Adrenal gland (tissue), 12 donors: ENCODE measurements around the gene SYT7. TPM values are rescaled to one million over a fixed set of nuclear protein-coding genes. Genes with fewer than 3 reads are reported as not detected.

Source experiments
- DNase-seq, 7 donors: peaks; one replicate each; pipeline ENCODE4 v3.0.0-alpha.2; 2019 to 2020
- H3K27ac ChIP-seq, 5 donors: fragments of 200-600 bp; sonication (generic) in 4 of 5; 1 replicate in 3 of 5; 2 replicates in 2 of 5; pipeline versions ENCODE4 v1.5.1 to v1.8.0; 2016 to 2020; ENCODE audit warnings: mild to moderate bottlenecking in 1 of 5
- H3K27me3 ChIP-seq: fragments of 200-600 bp; 2 replicates; pipeline ENCODE4 v1.8.0; 2021
- H3K36me3 ChIP-seq, 2 donors: fragments of 200-600 bp; replicated peaks in 1 of 2; 1 replicate in 1 of 2; 2 replicates in 1 of 2; pipeline versions ENCODE4 v1.5.1 to v1.8.0; 2018 to 2022
- H3K4me1 ChIP-seq, 2 donors: fragments of 200-600 bp; replicated peaks in 1 of 2; 1 replicate in 1 of 2; 2 replicates in 1 of 2; pipeline versions ENCODE4 v1.5.1 to v1.8.0; 2018 to 2021
- H3K4me3 ChIP-seq, 4 donors: fragments of 200-600 bp; sonication (generic) in 3 of 4; one replicate each; pipeline ENCODE4 v1.5.1; 2016 to 2018
- H3K9me3 ChIP-seq, 3 donors: fragments of 200-600 bp; sonication (generic) in 1 of 3; replicated peaks in 1 of 3; 1 replicate in 2 of 3; 2 replicates in 1 of 3; pipeline versions ENCODE4 v1.5.1 to v1.8.0; 2016 to 2021
- CTCF ChIP-seq, 6 experiments: fragments of 450-650 bp in 4 of 6; fragments of 200-600 bp in 2 of 6; sonication (generic) in 1 of 6; IDR thresholded peaks; 1 replicate in 5 of 6; 2 replicates in 1 of 6; pipeline versions ENCODE4 v1.5.1 to v1.8.0; 2016 to 2021; ENCODE audit warnings: antibody characterized with exemption in 6 of 6, mild to moderate bottlenecking in 2 of 6, moderate library complexity in 1 of 6
- POLR2A ChIP-seq, 2 donors: fragments of 450-650 bp; IDR thresholded peaks; one replicate each; pipeline ENCODE4 v1.6.1; 2017; ENCODE audit warnings: antibody characterized with exemption in 2 of 2, mild to moderate bottlenecking in 2 of 2, moderate library complexity in 1 of 2
- WGBS, 4 donors: extraction: QIAGEN DNeasy Blood & Tissue Kit in 2 of 4; methylation state at CpG; one replicate each; pipeline versions ENCODE4 v1.1.5 to v1.1.7; 2013 to 2017; 5-methylcytosine and 5-hydroxymethylcytosine counted together
- intact Hi-C, 2 donors: fragments of 100-400 bp; cut with DNase I; formaldehyde crosslinking; loops; one replicate each; pipeline versions ENCODE4 v1.14.1 to v1.15.0; 2022 to 2023
- polyA plus RNA-seq, 3 donors: library from polyadenylated mRNA; stranded (reverse); fragments of 200-250 nt in 2 of 3; fragments of 350-450 nt in 1 of 3; fragmentation: Illumina TruSeq in 1 of 3; extraction: RNeasy Lipid Tissue Mini Kit (QIAGEN cat#74804) in 1 of 3; gene quantifications; one replicate each; pipeline ENCODE4 v1.2.3, GENCODE V29; 2013 to 2014
- total RNA-seq, 9 donors: library from RNA; depleted of rRNA in 4 of 9; stranded (reverse); fragments of >200 nt in 4 of 9; fragments of 120-200 nt in 1 of 9; fragmentation: NEBNext Ultra II Directional in 1 of 9; extraction: Animal tissue kit (Norgen Biotek cat#: 25700) in 1 of 9; gene quantifications; one replicate each; pipeline versions ENCODE4 v1.1.0 to v1.2.4, GENCODE V29; 2013 to 2023
- donor health status: healthy with polysubstance abuse.
- donor health status: Bipolar disorder and iron deficiency.
- donor health status: DM: yes; HTN: yes; CAD: no.
- donor health status: DM: no; HTN: no; CAD: no.
- donor health status: DM: no; HTN: no; CAD: no.
- donor health status: DM: yes; HTN: yes; CAD: no.

SYT7 gene
- total and polyA plus RNA-seq, 12 donors: 0.09 to 6.8 (median 1.3) TPM; not detected in 1

GRCh38 chr11:61510974-61511373, 69.9 kb downstream of the SYT7 start:
- Histone ChIP-seq H3K9me3 (no peaks in the 10 kb centered on the region), H3K27ac (no peak overlapping the region), H3K4me1 (peaks cover 8 to 16% of the 10 kb centered on the region in 2 donors), H3K4me3 (no peak overlapping the region), H3K36me3 (no peaks in the 10 kb centered on the region), H3K27me3 (peaks cover 24% of the 10 kb centered on the region)
- TF ChIP-seq POLR2A (IDR thresholded peaks at IDR 0.05) (no peak), CTCF (IDR thresholded peaks at IDR 0.05) (no peak)
- DNase-seq: no peak
- 75 to 77% (median 76%) methylated on average over 14 of the region's 14 CpGs for WGBS, 4 donors
- intact Hi-C loops: loop anchor here in 1 of 2 donors (5.0 kb wide), 1 partner anchor 34 kb away; no protein-coding TSS in a partner anchor

- no peak for DNase-seq
- WGBS, 4 donors: 60 to 85% (median 80%) methylated on average over 6 to 16 of the region's 16 CpGs
- intact Hi-C loops: loop anchor here in 1 of 2 donors (5.0 kb wide), 1 partner anchor 33 kb away; no protein-coding TSS in a partner anchor
- Histone ChIP-seq H3K4me1 (peaks cover 8 to 16% of the 10 kb centered on the region in 2 donors), H3K9me3 (no peaks in the 10 kb centered on the region), H3K4me3 (no peak overlapping the region), H3K27ac (peak overlapping the region in 1 of 5 donors; percentile 69), H3K36me3 (no peaks in the 10 kb centered on the region), H3K27me3 (peaks cover 24% of the 10 kb centered on the region)
- no peak for TF ChIP-seq POLR2A (IDR thresholded peaks at IDR 0.05)
- no peak for TF ChIP-seq CTCF (IDR thresholded peaks at IDR 0.05)
Observed at GRCh38 chr11:61510166-61510919, 70.5 kb downstream of the SYT7 start.

GRCh38 chr11:61509043-61510029, 71.5 kb downstream of the SYT7 start:
- H3K4me3 ChIP-seq: peak overlapping the region in 1 of 4 donors; percentile 18
- H3K36me3 ChIP-seq: no peaks in the 10 kb centered on the region
- peak; percentile 65 to 83 (median 77) for DNase-seq
- TF ChIP-seq CTCF (IDR thresholded peaks at IDR 0.05) (peak; percentile 30 to 64 (median 54)), POLR2A (IDR thresholded peaks at IDR 0.05) (no peak)
- H3K4me1 ChIP-seq: peaks cover 8 to 16% of the 10 kb centered on the region in 2 donors
- intact Hi-C loops: loop anchor here in 1 of 2 donors (5.0 kb wide), 1 partner anchor 32 kb away; no protein-coding TSS in a partner anchor
- peak overlapping the region in 1 of 5 donors; percentile 69 for H3K27ac ChIP-seq
- H3K9me3 ChIP-seq: no peaks in the 10 kb centered on the region
- H3K27me3 ChIP-seq: peaks cover 24% of the 10 kb centered on the region
- 2 to 24% (median 8%) methylated on average over 14 to 117 of the region's 117 CpGs for WGBS, 4 donors
